ENCODE data around the gene NFIX. TPM values are rescaled to one million over a fixed set of nuclear protein-coding genes. Genes with fewer than 3 reads are reported as not detected.

NFIX gene
- total and polyA plus RNA-seq, 9 donors = 30.3 to 256 (median 217) TPM

DNA sequence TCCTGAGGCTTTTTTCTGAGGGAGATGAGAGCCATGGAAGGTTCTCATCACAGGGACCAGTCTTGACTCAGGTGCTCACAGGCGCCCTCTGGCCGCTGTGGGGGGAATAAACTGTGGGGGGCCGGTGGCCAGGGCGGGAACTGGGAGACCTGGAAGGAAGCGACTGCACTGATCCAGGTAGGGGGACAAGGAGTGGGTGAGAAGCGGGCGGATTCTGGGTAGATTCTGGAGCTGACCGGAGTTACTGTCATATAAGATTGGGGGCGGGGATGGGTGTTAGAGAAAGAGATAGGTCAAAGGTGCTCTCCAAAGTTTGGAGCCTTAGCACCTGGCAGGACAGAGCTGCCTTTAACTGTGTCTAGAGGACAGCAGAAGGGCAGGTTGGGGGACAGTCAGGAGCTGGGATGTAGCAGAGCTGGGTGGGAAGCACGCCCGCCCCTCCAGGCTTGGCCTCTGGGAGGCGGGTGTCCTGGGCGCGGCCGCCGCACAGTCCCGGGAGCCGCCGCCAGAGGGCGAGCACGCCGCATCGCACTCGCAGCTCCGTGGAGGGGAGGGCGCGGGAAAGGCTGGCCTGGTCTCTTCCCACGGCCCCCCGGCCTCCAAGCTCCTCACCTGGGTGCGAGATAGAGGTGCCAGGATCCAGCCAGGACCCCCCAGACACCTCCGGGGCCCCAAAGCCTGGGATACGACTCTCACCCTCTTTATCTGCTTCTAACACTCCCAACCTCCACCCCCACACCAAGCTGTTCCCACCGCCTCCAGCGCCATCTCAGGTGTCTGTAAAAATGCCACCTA is 30.1 kb upstream of the NFIX start:
- H3K27ac ChIP-seq = no peak overlapping the region
- no peaks in the 10 kb centered on the region for H3K36me3 ChIP-seq
- H3K9me3 ChIP-seq = no peaks in the 10 kb centered on the region
- intact Hi-C loops (cut with DNase I) = no loop called here
- peak; percentile 63 to 86 (median 78) for DNase-seq
- H3K4me3 ChIP-seq = peak overlapping the region; percentile 32
- no peaks in the 10 kb centered on the region for H3K4me1 ChIP-seq (ENCODE audit: insufficient read depth)
- 1% methylated on average over 32 to 34 of the region's 34 CpGs for WGBS, 3 donors
- TF ChIP-seq, protein P1, sequence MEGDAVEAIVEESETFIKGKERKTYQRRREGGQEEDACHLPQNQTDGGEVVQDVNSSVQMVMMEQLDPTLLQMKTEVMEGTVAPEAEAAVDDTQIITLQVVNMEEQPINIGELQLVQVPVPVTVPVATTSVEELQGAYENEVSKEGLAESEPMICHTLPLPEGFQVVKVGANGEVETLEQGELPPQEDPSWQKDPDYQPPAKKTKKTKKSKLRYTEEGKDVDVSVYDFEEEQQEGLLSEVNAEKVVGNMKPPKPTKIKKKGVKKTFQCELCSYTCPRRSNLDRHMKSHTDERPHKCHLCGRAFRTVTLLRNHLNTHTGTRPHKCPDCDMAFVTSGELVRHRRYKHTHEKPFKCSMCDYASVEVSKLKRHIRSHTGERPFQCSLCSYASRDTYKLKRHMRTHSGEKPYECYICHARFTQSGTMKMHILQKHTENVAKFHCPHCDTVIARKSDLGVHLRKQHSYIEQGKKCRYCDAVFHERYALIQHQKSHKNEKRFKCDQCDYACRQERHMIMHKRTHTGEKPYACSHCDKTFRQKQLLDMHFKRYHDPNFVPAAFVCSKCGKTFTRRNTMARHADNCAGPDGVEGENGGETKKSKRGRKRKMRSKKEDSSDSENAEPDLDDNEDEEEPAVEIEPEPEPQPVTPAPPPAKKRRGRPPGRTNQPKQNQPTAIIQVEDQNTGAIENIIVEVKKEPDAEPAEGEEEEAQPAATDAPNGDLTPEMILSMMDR (IDR thresholded peaks at IDR 0.05) = peak; percentile 60 to 98 (median 92)
- no peak for TF ChIP-seq EP300 (IDR thresholded peaks at IDR 0.05)
- no peaks in the 10 kb centered on the region for H3K27me3 ChIP-seq

DNA sequence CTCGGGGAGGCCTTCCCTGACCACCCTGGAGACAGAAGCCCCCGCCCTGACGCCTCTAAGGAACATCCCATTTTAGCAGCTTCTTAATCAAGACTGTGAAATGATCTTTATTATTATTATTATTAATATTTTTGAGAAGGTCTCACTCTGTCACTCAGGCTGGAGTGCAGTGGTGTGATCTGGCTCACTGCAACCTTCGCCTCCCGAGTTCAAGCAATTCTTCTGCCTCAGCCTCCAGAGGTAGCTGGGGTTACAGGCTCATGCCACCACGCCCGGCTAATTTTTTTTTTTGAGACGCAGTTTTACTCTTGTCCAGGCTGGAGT is 29.5 kb upstream of the NFIX start:
- WGBS, 3 donors = 45 to 50% (median 48%) methylated on average over 8 of the region's 8 CpGs
- DNase-seq = no peak
- H3K27ac ChIP-seq = no peak overlapping the region
- H3K36me3 ChIP-seq = no peaks in the 10 kb centered on the region
- intact Hi-C loops (cut with DNase I) = no loop called here
- no peak overlapping the region for H3K4me3 ChIP-seq
- no peaks in the 10 kb centered on the region for H3K4me1 ChIP-seq (ENCODE audit: insufficient read depth)
- no peaks in the 10 kb centered on the region for H3K9me3 ChIP-seq
- H3K27me3 ChIP-seq = no peaks in the 10 kb centered on the region
- TF ChIP-seq POLR2A (IDR thresholded peaks at IDR 0.05) (no peak), EP300 (IDR thresholded peaks at IDR 0.05) (no peak)
- TF ChIP-seq, protein P1 (IDR thresholded peaks at IDR 0.05) = no peak

DNA sequence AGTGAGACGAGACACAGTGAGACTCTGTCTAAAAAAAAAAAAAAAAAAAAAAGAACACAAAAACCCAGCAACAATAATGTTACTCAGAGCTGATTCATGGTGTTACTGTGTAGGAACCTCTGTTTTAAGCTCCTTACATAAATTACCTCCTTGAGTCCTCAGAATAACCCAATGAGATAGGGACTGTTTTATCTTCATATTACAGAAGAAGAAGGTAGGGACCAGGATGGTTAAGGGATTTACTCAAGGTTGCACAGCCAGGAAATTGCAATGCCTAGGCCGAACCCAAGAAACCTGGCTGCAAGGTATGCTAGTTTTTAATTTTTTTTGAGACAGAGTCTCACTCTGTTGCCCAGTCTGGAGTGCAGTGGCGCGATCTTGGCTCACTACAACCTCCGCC is 27.4 kb upstream of the NFIX start:
- 84 to 88% (median 87%) methylated on average over 5 of the region's 5 CpGs for WGBS, 3 donors
- TF ChIP-seq POLR2A (IDR thresholded peaks at IDR 0.05) (no peak), EP300 (IDR thresholded peaks at IDR 0.05) (no peak)
- TF ChIP-seq, protein P1 (IDR thresholded peaks at IDR 0.05) = no peak
- no peaks in the 10 kb centered on the region for H3K27me3 ChIP-seq
- no peaks in the 10 kb centered on the region for H3K9me3 ChIP-seq
- DNase-seq = no peak
- intact Hi-C loops (cut with DNase I) = no loop called here
- no peaks in the 10 kb centered on the region for H3K36me3 ChIP-seq
- no peak overlapping the region for H3K27ac ChIP-seq
- no peaks in the 10 kb centered on the region for H3K4me1 ChIP-seq (ENCODE audit: insufficient read depth)
- H3K4me3 ChIP-seq = no peak overlapping the region

DNA sequence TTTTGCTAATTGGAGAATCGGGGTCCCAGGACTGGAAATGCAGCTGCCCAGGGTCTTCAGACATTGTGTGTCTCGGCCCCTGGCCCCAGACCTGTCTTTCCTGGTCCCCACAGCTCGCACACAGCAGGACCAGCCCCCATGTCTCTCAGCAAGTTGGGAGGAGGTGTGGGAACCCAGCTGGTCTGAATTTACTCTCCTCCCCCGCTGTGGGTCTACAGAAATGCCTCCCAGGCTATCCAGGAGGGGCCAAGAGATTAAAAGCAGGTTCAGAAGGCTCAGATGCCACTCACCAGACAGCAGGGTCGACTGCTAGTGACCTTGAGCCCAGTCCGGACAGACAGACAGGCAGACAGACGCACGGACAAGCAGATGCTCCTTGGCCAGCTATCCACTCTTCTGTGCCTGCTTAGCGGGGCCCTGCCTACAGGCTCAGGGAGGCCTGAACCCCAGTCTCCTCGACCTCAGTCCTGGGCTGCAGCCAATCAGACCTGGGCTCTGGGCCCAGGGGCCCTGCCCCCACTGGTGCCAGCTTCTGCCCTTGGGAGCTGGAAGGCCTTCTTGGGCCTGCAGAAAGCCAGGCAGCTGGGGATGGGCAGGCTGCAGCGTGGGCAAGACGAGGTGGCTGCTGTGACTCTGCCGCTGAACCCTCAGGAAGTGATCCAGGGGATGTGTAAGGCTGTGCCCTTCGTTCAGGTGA is 25.8 kb upstream of the NFIX start, which contains the start of gene DAND5:
DAND5 (plus strand) TSS at position 285 of the 697 bp plus-strand sequence; CDS start at position 370, 85 bp downstream.
- TF ChIP-seq, protein P1 (IDR thresholded peaks at IDR 0.05) = no peak
- TF ChIP-seq EP300 (IDR thresholded peaks at IDR 0.05) = no peak
- no peak for TF ChIP-seq POLR2A (IDR thresholded peaks at IDR 0.05)
- H3K4me1 ChIP-seq (ENCODE audit: insufficient read depth) = no peaks in the 10 kb centered on the region
- intact Hi-C loops (cut with DNase I) = no loop called here
- no peaks in the 10 kb centered on the region for H3K9me3 ChIP-seq
- H3K36me3 ChIP-seq = no peaks in the 10 kb centered on the region
- WGBS, 3 donors = 36 to 49% (median 38%) methylated on average over 8 to 14 of the region's 14 CpGs
- H3K27ac ChIP-seq = no peak within 1 kb of the TSS
- H3K27me3 ChIP-seq = no peaks in the 10 kb centered on the region
- no peak for DNase-seq
- H3K4me3 ChIP-seq = no peak within 1 kb of the TSS

All from ovary (tissue), 9 donors.